ENCODE results near the gene FNDC1. TPM values are rescaled to one million over a fixed set of nuclear protein-coding genes. Genes with fewer than 3 reads are reported as not detected.

The FNDC1 gene
- total RNA-seq, 1 donor from 2014 or later, result not detected

DNA sequence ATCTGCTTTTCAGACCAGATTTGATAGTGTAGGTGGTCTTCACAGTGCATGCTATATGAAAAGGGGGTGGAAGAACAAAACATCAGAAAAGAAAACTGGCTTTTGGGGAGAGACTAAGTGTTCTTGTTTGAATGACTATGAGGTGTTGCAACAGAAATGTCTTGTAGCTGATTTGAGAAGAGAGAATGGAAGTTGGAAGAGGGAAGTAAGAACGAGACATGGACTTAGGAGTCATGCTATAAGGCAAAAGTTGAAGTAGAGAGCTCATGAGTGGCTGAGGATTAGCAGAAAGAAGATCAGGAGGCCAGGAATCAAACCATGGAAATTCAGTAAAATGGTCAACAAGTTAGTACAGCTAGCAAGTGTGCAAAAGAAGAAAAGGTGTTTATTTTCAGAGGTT, 32.1 kb downstream of the FNDC1 start:
- Histone ChIP-seq H3K27me3 (no peaks in the 10 kb centered on the region), H4K20me1 (ENCODE audit: low read depth) (no peaks in the 10 kb centered on the region), H3K4me2 (no peak overlapping the region), H3K9me3 (ENCODE audit: low read depth) (no peaks in the 10 kb centered on the region), H3K27ac (no peak overlapping the region), H3K9ac (no peak overlapping the region), H3K79me2 (ENCODE audit: low read depth) (no peaks in the 10 kb centered on the region), H2AFZ (replicated peaks) (no peak overlapping the region), H3K4me1 (no peaks in the 10 kb centered on the region), H3F3A (ENCODE audit: low read depth) (no peaks in the 10 kb centered on the region), H3K4me3 (no peak overlapping the region), H3K36me3 (no peaks in the 10 kb centered on the region)
- TF ChIP-seq, protein P1, sequence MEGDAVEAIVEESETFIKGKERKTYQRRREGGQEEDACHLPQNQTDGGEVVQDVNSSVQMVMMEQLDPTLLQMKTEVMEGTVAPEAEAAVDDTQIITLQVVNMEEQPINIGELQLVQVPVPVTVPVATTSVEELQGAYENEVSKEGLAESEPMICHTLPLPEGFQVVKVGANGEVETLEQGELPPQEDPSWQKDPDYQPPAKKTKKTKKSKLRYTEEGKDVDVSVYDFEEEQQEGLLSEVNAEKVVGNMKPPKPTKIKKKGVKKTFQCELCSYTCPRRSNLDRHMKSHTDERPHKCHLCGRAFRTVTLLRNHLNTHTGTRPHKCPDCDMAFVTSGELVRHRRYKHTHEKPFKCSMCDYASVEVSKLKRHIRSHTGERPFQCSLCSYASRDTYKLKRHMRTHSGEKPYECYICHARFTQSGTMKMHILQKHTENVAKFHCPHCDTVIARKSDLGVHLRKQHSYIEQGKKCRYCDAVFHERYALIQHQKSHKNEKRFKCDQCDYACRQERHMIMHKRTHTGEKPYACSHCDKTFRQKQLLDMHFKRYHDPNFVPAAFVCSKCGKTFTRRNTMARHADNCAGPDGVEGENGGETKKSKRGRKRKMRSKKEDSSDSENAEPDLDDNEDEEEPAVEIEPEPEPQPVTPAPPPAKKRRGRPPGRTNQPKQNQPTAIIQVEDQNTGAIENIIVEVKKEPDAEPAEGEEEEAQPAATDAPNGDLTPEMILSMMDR (IDR thresholded peaks at IDR 0.05), result no peak
- TF ChIP-seq EZH2 (IDR thresholded peaks at IDR 0.05) (no peak), EZH2phosphoT487 (IDR thresholded peaks at IDR 0.05) (no peak)
- Mint-ChIP-seq H3K27me3 (ENCODE audit: insufficient read depth, low read depth) (peaks cover 2% of the 10 kb centered on the region), H3K4me1 (no peaks in the 10 kb centered on the region), H3K9me3 (no peaks in the 10 kb centered on the region), H3K4me3 (no peak overlapping the region), H3K36me3 (no peaks in the 10 kb centered on the region), H3K27ac (no peak overlapping the region)
- no peak for DNase-seq (ENCODE audit: low spot score)

DNA sequence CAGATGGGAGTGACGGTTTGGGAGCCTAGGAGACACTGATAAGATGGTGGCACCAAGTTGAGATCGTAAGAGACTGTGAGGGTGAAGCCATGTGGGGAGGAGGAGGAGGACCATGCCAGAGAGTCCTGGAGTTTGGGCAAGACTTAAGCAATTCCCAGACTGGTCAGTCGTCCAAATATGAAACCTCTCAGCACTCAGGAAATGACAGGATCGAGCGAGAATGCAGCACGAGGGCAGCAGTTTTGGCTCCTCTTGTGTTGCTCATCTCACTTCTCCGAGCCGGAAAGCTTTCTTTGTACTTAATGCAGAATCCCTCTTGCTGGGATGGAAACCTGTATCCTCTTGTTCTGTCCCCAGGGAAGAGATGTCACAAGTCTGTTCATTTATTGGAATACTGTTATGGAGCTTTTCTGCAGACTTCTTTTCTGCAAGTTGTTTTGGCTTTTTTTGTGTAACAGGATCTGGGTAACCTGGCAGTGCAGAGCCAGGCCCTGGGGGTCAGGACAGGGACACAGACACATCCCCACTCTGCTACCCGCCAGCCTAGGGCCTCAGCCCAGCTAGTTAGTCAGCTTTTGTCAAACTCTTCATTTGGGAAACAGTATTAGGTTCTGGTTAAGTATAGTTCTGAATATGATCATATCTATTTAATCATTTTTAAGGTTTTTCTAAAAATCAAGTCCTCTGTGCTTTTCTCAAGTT, 34.3 kb downstream of the FNDC1 start:
- Histone ChIP-seq H3K27ac (no peak overlapping the region), H3K4me3 (no peak overlapping the region), H2AFZ (replicated peaks) (no peak overlapping the region), H3K79me2 (ENCODE audit: low read depth) (no peaks in the 10 kb centered on the region), H3K9me3 (ENCODE audit: low read depth) (no peaks in the 10 kb centered on the region), H3K4me1 (no peaks in the 10 kb centered on the region), H3K27me3 (no peaks in the 10 kb centered on the region), H3K4me2 (no peak overlapping the region), H3K9ac (no peak overlapping the region), H3K36me3 (no peaks in the 10 kb centered on the region), H4K20me1 (ENCODE audit: low read depth) (no peaks in the 10 kb centered on the region), H3F3A (ENCODE audit: low read depth) (no peaks in the 10 kb centered on the region)
- Mint-ChIP-seq H3K27ac (no peak overlapping the region), H3K4me3 (no peak overlapping the region), H3K4me1 (no peaks in the 10 kb centered on the region), H3K36me3 (no peaks in the 10 kb centered on the region), H3K9me3 (no peaks in the 10 kb centered on the region), H3K27me3 (ENCODE audit: insufficient read depth, low read depth) (peaks cover 4% of the 10 kb centered on the region)
- DNase-seq (ENCODE audit: low spot score), result no peak
- TF ChIP-seq EZH2phosphoT487 (IDR thresholded peaks at IDR 0.05) (no peak), EZH2 (IDR thresholded peaks at IDR 0.05) (no peak)
- TF ChIP-seq, protein P1 (IDR thresholded peaks at IDR 0.05), result no peak

DNA sequence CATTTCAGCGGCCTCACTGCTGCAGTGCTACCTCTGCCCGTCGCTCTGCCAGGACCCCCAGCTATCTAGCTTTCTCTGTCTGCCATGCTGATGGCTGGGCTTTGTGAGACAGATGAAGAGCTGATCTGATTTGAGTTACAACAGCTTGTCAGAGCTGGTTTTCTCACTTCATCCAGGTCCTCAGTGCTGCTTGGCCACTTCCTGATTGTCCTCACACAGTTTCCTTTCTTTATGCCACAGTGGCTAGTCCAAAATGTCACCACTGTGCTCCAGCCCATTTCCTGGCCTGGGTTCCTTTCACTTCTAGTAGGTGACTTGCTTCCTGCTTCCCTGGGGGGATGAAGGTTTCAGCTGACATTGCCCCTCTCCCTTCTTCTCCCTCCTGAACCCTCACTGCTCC, 35.4 kb downstream of the FNDC1 start:
- no peaks in the 10 kb centered on the region for H3F3A ChIP-seq (ENCODE audit: low read depth)
- no peaks in the 10 kb centered on the region for H4K20me1 ChIP-seq (ENCODE audit: low read depth)
- Mint-ChIP-seq H3K4me1 (no peaks in the 10 kb centered on the region), H3K27me3 (ENCODE audit: insufficient read depth, low read depth) (peaks cover 4% of the 10 kb centered on the region), H3K27ac (no peak overlapping the region), H3K36me3 (no peaks in the 10 kb centered on the region), H3K9me3 (no peaks in the 10 kb centered on the region), H3K4me3 (no peak overlapping the region)
- no peak overlapping the region for H3K4me2 ChIP-seq
- H3K9ac ChIP-seq, result no peak overlapping the region
- no peaks in the 10 kb centered on the region for H3K9me3 ChIP-seq (ENCODE audit: low read depth)
- H3K4me1 ChIP-seq, result no peaks in the 10 kb centered on the region
- H3K36me3 ChIP-seq, result no peaks in the 10 kb centered on the region
- no peaks in the 10 kb centered on the region for H3K27me3 ChIP-seq
- no peak overlapping the region for H3K4me3 ChIP-seq
- H3K27ac ChIP-seq, result no peak overlapping the region
- no peaks in the 10 kb centered on the region for H3K79me2 ChIP-seq (ENCODE audit: low read depth)
- no peak for DNase-seq (ENCODE audit: low spot score)
- H2AFZ ChIP-seq (replicated peaks), result no peak overlapping the region
- TF ChIP-seq EZH2 (IDR thresholded peaks at IDR 0.05) (no peak), EZH2phosphoT487 (IDR thresholded peaks at IDR 0.05) (no peak)
- TF ChIP-seq, protein P1 (IDR thresholded peaks at IDR 0.05), result no peak

All from neural progenitor cell (in vitro differentiated cells).